IMR-90 (cell line): ENCODE results near the gene COL1A1. TPM values are rescaled to one million over a fixed set of nuclear protein-coding genes. Genes with fewer than 3 reads are reported as not detected.

Experiments used
- ATAC-seq: fragments of 200-7000 bp; cut with Tn5 transposase; 2 replicates; pipeline ENCODE4 v1.9.1; 2020; ENCODE audit warnings: low read depth, mild to moderate bottlenecking, moderate library complexity
- BruUV-seq: library from RNA; stranded (reverse); fragments of 400-500 nt; replicated peaks from 2 replicates; lab custom pipeline; 2021; lab: Mats Ljungman, UMichigan
- CTCF ChIA-PET: fragments of 300-600 bp; formaldehyde crosslinking; extraction: SDS; loops from one replicate; lab custom pipeline; 2021; ENCODE audit warnings: antibody characterized with exemption; lab: Yijun Ruan, JAX
- POLR2A ChIA-PET: fragments of 300-600 bp; sonication (Branson Sonifier 250); formaldehyde crosslinking; loops from one replicate; lab custom pipeline; 2022; ENCODE audit warnings: antibody characterized with exemption; ENCODE audit not compliant: unreplicated experiment; lab: Charles Lee
- DNase-seq: peaks from one replicate; pipeline ENCODE4 v3.0.0; 2013
- H2AFZ ChIP-seq: replicated peaks from 2 replicates; pipeline ENCODE3; 2013; ENCODE audit warnings: low read length, mild to moderate bottlenecking; ENCODE audit not compliant: poor library complexity
- H2AK5ac ChIP-seq: 2 replicates; pipeline ENCODE4 v1.6.1; 2013; ENCODE audit warnings: low read depth, low read length, inconsistent platforms
- H2AK9ac ChIP-seq: replicated peaks from 2 replicates; pipeline ENCODE3; 2013; ENCODE audit warnings: mild to moderate bottlenecking, low read depth, low read length, moderate library complexity; ENCODE audit not compliant: poor library complexity
- H2BK120ac ChIP-seq: 2 replicates; pipeline ENCODE4 v1.6.1; 2013; ENCODE audit warnings: low read depth, low read length, inconsistent platforms
- H2BK15ac ChIP-seq: 3 replicates; pipeline ENCODE4 v1.6.1; 2013; ENCODE audit warnings: low read depth, low read length, inconsistent platforms
- H2BK20ac ChIP-seq: 2 replicates; pipeline ENCODE4 v1.6.1; 2013; ENCODE audit warnings: low read depth, mild to moderate bottlenecking, inconsistent platforms, low read length, moderate library complexity
- H2BK5ac ChIP-seq: 2 replicates; pipeline ENCODE4 v1.6.1; 2013; ENCODE audit warnings: mild to moderate bottlenecking, low read depth, low read length, inconsistent platforms; ENCODE audit not compliant: poor library complexity, severe bottlenecking
- H3K14ac ChIP-seq: replicated peaks from 2 replicates; pipeline ENCODE4 v1.6.1; 2013; ENCODE audit warnings: low read depth, low read length, inconsistent platforms
- H3K18ac ChIP-seq: 2 replicates; pipeline ENCODE4 v1.6.1; 2013; ENCODE audit warnings: low read depth, low read length, control low read depth
- H3K23ac ChIP-seq: 2 replicates; pipeline ENCODE4 v1.6.1; 2013; ENCODE audit warnings: low read depth, low read length, inconsistent platforms
- H3K27ac ChIP-seq: 2 replicates; pipeline ENCODE4 v1.5.1; 2013; ENCODE audit warnings: mild to moderate bottlenecking, control low read depth, low read length; ENCODE audit not compliant: insufficient read depth
- H3K27me3 ChIP-seq: 2 replicates; pipeline ENCODE4 v1.6.1; 2013; ENCODE audit warnings: low read length; ENCODE audit not compliant: control insufficient read depth, insufficient read depth
- H3K36me3 ChIP-seq: 2 replicates; pipeline ENCODE4 v1.6.1; 2013; ENCODE audit warnings: low read length, mixed read lengths; ENCODE audit not compliant: control insufficient read depth, insufficient read depth
- H3K4ac ChIP-seq: 2 replicates; pipeline ENCODE4 v1.6.1; 2013; ENCODE audit warnings: low read depth, low read length, inconsistent platforms
- H3K4me1 ChIP-seq: 2 replicates; pipeline ENCODE4 v1.6.1; 2013; ENCODE audit warnings: low read length, mixed read lengths; ENCODE audit not compliant: control insufficient read depth, insufficient read depth
- H3K4me2 ChIP-seq: 2 replicates; pipeline ENCODE4 v1.6.1; 2013; ENCODE audit warnings: low read depth, mild to moderate bottlenecking, control low read depth, low read length, moderate library complexity
- H3K4me3 ChIP-seq: 2 replicates; pipeline ENCODE4 v1.5.1; 2013; ENCODE audit warnings: low read depth, mild to moderate bottlenecking, control low read depth, low read length, moderate library complexity; ENCODE audit not compliant: insufficient read depth
- H3K56ac ChIP-seq: 2 replicates; pipeline ENCODE4 v1.6.1; 2013; ENCODE audit warnings: low read length, inconsistent platforms; ENCODE audit not compliant: insufficient read depth; ENCODE audit errors: extremely low read depth
- H3K79me1 ChIP-seq, 2 experiments: 2 replicates each; pipeline ENCODE4 v1.6.1; 2013; ENCODE audit warnings: low read length in 2 of 2, inconsistent platforms in 1 of 2, low read depth in 1 of 2
- H3K9ac ChIP-seq: 2 replicates; pipeline ENCODE4 v1.6.1; 2013; ENCODE audit warnings: low read depth, low read length, control low read depth
- H3K9me1 ChIP-seq: 2 replicates; pipeline ENCODE4 v1.6.1; 2013; ENCODE audit warnings: low read length, inconsistent platforms; ENCODE audit not compliant: insufficient read depth
- H3K9me3 ChIP-seq: 2 replicates; pipeline ENCODE4 v1.6.1; 2013; ENCODE audit warnings: low read length; ENCODE audit not compliant: control insufficient read depth, insufficient read depth
- H4K20me1 ChIP-seq: 2 replicates; pipeline ENCODE4 v1.6.1; 2013; ENCODE audit warnings: low read length, inconsistent platforms; ENCODE audit not compliant: insufficient read depth
- H4K5ac ChIP-seq: 2 replicates; pipeline ENCODE4 v1.6.1; 2013; ENCODE audit warnings: mild to moderate bottlenecking, low read depth, low read length, control low read depth
- H4K8ac ChIP-seq, 2 experiments: 2 replicates each; pipeline ENCODE4 v1.6.1; 2013; ENCODE audit warnings: low read depth in 2 of 2, low read length in 2 of 2, control low read depth in 1 of 2, inconsistent platforms in 1 of 2
- H4K91ac ChIP-seq: 2 replicates; pipeline ENCODE4 v1.6.1; 2013; ENCODE audit warnings: low read depth, low read length, inconsistent platforms; ENCODE audit not compliant: insufficient read depth
- CEBPB ChIP-seq: IDR thresholded peaks from 2 replicates; pipeline ENCODE4 v1.6.1; 2012; ENCODE audit warnings: low read depth, low read length, improper control_type of control experiment
- CHD1 ChIP-seq: IDR thresholded peaks from 2 replicates; pipeline ENCODE4 v1.6.1; 2012; ENCODE audit warnings: low read depth, low read length, improper control_type of control experiment
- MAFK ChIP-seq: IDR thresholded peaks from 2 replicates; pipeline ENCODE4 v1.6.1; 2012; ENCODE audit warnings: low read depth, low read length, improper control_type of control experiment
- MAZ ChIP-seq: IDR thresholded peaks from 2 replicates; pipeline ENCODE4 v1.6.1; 2012; ENCODE audit warnings: low read depth, mild to moderate bottlenecking, low read length, improper control_type of control experiment, moderate library complexity, borderline replicate concordance
- MXI1 ChIP-seq: IDR thresholded peaks from 2 replicates; pipeline ENCODE4 v1.6.1; 2012; ENCODE audit warnings: low read depth, mild to moderate bottlenecking, low read length, moderate library complexity, borderline replicate concordance
- NFE2L2 ChIP-seq: fragments of 150-350 bp; IDR thresholded peaks from 2 replicates; pipeline ENCODE4 v1.6.1; 2016; ENCODE audit warnings: low read depth, mild to moderate bottlenecking, low read length
- POLR2A ChIP-seq: IDR thresholded peaks from 2 replicates; pipeline ENCODE4 v1.6.1; 2012; ENCODE audit warnings: mild to moderate bottlenecking, low read depth, low read length
- RAD21 ChIP-seq: IDR thresholded peaks from 2 replicates; pipeline ENCODE4 v1.6.1; 2012; ENCODE audit warnings: low read length, improper control_type of control experiment
- RCOR1 ChIP-seq: IDR thresholded peaks from 2 replicates; pipeline ENCODE4 v1.6.1; 2012; ENCODE audit warnings: mild to moderate bottlenecking, low read length, improper control_type of control experiment; ENCODE audit not compliant: insufficient replicate concordance
- RFX5 ChIP-seq: IDR thresholded peaks from 2 replicates; pipeline ENCODE4 v1.8.0; 2012; ENCODE audit warnings: low read depth, mild to moderate bottlenecking, low read length, moderate library complexity
- SMC3 ChIP-seq: fragments of 150-350 bp; IDR thresholded peaks from 2 replicates; pipeline ENCODE4 v1.6.1; 2016; ENCODE audit warnings: low read depth, mild to moderate bottlenecking, antibody characterized with exemption, low read length, moderate library complexity
- WGBS, 2 experiments: methylation state at CpG; one replicate each; pipeline versions ENCODE4 v1.1.5 to v1.1.7; 2013; ENCODE audit warnings: missing lambda C conversion rate in 2 of 2; ENCODE audit not compliant: insufficient read length in 1 of 2; ENCODE audit errors: extremely low coverage in 2 of 2; 5-methylcytosine and 5-hydroxymethylcytosine counted together
- dilution Hi-C: fragments of 300-500 bp; cut with HindIII; formaldehyde crosslinking; loops from one replicate; pipeline ENCODE4 v1.14.3; 2018; ENCODE audit warnings: low sequenced_read_pairs; ENCODE audit not compliant: unreplicated experiment
- in situ Hi-C: fragments of 300-500 bp; cut with MboI; formaldehyde crosslinking; loops from 3 replicates; pipeline ENCODE4 v1.14.3; 2019; ENCODE audit warnings: low sequenced_read_pairs, inconsistent platforms, mixed read lengths
- intact Hi-C: fragments of 100-400 bp; cut with micrococcal nuclease; formaldehyde crosslinking; loops from 2 replicates; pipeline ENCODE4 v1.10.0; 2022
- polyA plus RNA-seq, 3 experiments: library from polyadenylated mRNA; depleted of rRNA; stranded (reverse); fragments of >200 nt; gene quantifications; 2 replicates each; pipeline ENCODE4 v1.2.3, GENCODE V29; 2012; ENCODE audit warnings: low replicate concordance in 1 of 3
- total RNA-seq: library from RNA; depleted of rRNA; stranded (reverse); fragments of >200 nt; gene quantifications from 2 replicates; pipeline ENCODE4 v1.2.3, GENCODE V29; 2012
- TF ChIP-seq, protein P1 (sequence below): conservative IDR thresholded peaks from 2 replicates; pipeline ENCODE4 v1.5.1; 2012; ENCODE audit warnings: mild to moderate bottlenecking, low read depth, low read length, improper control_type of control experiment
- TF ChIP-seq, protein P2 (sequence below): fragments of 150-350 bp; IDR thresholded peaks from 2 replicates; pipeline ENCODE4 v1.6.1; 2016; ENCODE audit warnings: low read depth, mild to moderate bottlenecking, low read length, moderate library complexity, borderline replicate concordance

Gene COL1A1
- total and polyA plus RNA-seq, 2 of the 4 experiments (the other 2 are of a cell fraction) = 2,180 to 4,350 TPM

DNA sequence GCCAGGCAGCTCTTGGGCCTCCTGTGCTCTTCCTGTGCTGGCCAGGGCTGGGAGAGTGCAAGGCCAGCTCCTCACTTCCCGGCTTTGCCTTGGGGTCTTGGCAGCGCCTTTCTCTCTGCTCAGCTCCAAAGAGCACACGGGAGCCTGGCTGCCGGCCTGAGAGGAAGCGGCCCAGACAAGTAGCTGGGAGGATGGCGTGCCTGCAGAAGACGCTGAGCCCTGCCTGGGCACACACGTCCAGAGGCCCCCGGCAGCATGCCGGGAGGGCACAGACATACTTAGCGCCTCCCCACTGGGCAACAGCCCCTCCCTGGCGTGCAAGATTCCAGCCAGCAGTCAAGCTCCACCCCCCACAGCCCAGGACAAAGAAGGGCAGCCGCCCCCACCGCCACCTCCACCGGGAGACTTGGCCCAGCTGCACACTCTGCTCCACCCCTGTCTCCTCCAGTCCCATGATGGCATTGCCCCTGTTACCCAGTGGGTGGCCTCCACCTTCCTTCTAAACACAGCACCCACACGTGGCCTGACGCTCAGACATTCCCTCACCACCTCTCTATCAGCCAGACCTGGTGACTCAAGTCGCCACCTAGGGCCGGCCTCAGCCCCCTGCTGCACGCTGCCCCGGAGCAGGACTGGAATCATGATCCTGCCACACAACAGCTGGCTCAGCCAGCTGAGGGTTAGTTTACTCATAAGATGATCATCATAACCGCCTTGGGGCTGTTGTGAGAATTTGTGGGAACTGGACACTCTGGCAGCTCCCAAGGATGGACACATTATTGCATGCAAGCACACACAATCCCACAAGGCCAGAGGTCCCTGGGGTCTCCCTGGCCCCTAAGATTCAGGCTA, 23.2 kb downstream of the COL1A1 start:
- H3K27me3 ChIP-seq = no peaks in the 10 kb centered on the region
- peaks cover 40% of the 10 kb centered on the region for H4K20me1 ChIP-seq
- peak overlapping the region; percentile 98 for H3K4ac ChIP-seq
- peaks cover 22% of the 10 kb centered on the region for H3K9me1 ChIP-seq
- peak overlapping the region; percentile 97 for H3K23ac ChIP-seq
- H3K18ac ChIP-seq = peak overlapping the region; percentile 90
- intact Hi-C loops = no loop called here
- peaks cover 15 to 29% of the 10 kb centered on the region in 2 experiments; a peak in 3 of 4 replicates for H3K79me1 ChIP-seq
- peak; percentile 63 for ATAC-seq
- no TSS peak for BruUV-seq
- peak overlapping the region; percentile 97; the same call in 2 of the 3 replicates for H2BK15ac ChIP-seq
- H2BK20ac ChIP-seq = peak overlapping the region; percentile 85
- peak overlapping the region; percentile 99 for H2AK5ac ChIP-seq
- peak overlapping the region; percentile 91 for H2BK120ac ChIP-seq
- H3K36me3 ChIP-seq = peaks cover 14% of the 10 kb centered on the region
- H2AK9ac ChIP-seq = peak overlapping the region; percentile 89
- peak overlapping the region; percentile 79 for H2AFZ ChIP-seq
- H3K4me3 ChIP-seq = no peak overlapping the region
- peaks cover 30% of the 10 kb centered on the region for H3K4me1 ChIP-seq
- H3K27ac ChIP-seq = peak overlapping the region; percentile 84
- H4K91ac ChIP-seq = peak overlapping the region; percentile 93
- H3K9me3 ChIP-seq = no peaks in the 10 kb centered on the region
- H3K56ac ChIP-seq = peak overlapping the region; percentile 50
- ChIA-PET CTCF (interaction anchor here (0.5 to 3.0 kb wide), 11 partner anchors 8 to 114 kb away, joined by 3 to 13 read pairs (median 4); no protein-coding TSS in a partner anchor), POLR2A (interaction anchor here (0.6 to 2.8 kb wide), 7 partner anchors 15 to 78 kb away, joined by 3 to 13 read pairs (median 3); partner anchors contain the start of gene COL1A1)
- H3K4me2 ChIP-seq = peak overlapping the region; percentile 18
- H3K9ac ChIP-seq = peak overlapping the region; percentile 59
- H2BK5ac ChIP-seq = peak overlapping the region; percentile 95
- dilution Hi-C loops = no loop called here
- peak overlapping the region; percentile 92 for H3K14ac ChIP-seq
- DNase-seq = peak; percentile 99
- WGBS, 2 experiments = 0% methylated on average over 5 of the region's 22 CpGs; no CpG with 5 or more reads in 1 of the 2 experiments
- peak overlapping the region; percentile 80 for H4K5ac ChIP-seq
- in situ Hi-C loops = loop anchor here (10.0 kb wide), 1 partner anchor 107 kb away; no protein-coding TSS in a partner anchor
- peak overlapping the region; percentile 91 to 93 for H4K8ac ChIP-seq
- peak; percentile 58; the same call in 1 of the 2 replicates for TF ChIP-seq CHD1
- TF ChIP-seq RCOR1 = peak; percentile 74
- no peak for TF ChIP-seq MAFK
- TF ChIP-seq RFX5 = no peak
- TF ChIP-seq, protein P1, sequence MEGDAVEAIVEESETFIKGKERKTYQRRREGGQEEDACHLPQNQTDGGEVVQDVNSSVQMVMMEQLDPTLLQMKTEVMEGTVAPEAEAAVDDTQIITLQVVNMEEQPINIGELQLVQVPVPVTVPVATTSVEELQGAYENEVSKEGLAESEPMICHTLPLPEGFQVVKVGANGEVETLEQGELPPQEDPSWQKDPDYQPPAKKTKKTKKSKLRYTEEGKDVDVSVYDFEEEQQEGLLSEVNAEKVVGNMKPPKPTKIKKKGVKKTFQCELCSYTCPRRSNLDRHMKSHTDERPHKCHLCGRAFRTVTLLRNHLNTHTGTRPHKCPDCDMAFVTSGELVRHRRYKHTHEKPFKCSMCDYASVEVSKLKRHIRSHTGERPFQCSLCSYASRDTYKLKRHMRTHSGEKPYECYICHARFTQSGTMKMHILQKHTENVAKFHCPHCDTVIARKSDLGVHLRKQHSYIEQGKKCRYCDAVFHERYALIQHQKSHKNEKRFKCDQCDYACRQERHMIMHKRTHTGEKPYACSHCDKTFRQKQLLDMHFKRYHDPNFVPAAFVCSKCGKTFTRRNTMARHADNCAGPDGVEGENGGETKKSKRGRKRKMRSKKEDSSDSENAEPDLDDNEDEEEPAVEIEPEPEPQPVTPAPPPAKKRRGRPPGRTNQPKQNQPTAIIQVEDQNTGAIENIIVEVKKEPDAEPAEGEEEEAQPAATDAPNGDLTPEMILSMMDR = peak; percentile 53
- TF ChIP-seq RAD21 = no peak
- 0 out of 2 replicates have a peak, but pooled peaks have one; percentile 24 for TF ChIP-seq SMC3
- TF ChIP-seq MAZ = peak; percentile 72
- peak; percentile 60; the same call in 1 of the 2 replicates for TF ChIP-seq MXI1
- TF ChIP-seq POLR2A = no peak; the same call in 1 of the 2 replicates
- peak; percentile 71 for TF ChIP-seq CEBPB
- TF ChIP-seq, protein P2, sequence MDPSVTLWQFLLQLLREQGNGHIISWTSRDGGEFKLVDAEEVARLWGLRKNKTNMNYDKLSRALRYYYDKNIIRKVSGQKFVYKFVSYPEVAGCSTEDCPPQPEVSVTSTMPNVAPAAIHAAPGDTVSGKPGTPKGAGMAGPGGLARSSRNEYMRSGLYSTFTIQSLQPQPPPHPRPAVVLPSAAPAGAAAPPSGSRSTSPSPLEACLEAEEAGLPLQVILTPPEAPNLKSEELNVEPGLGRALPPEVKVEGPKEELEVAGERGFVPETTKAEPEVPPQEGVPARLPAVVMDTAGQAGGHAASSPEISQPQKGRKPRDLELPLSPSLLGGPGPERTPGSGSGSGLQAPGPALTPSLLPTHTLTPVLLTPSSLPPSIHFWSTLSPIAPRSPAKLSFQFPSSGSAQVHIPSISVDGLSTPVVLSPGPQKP = no peak
- TF ChIP-seq NFE2L2 = peak; percentile 3; the same call in 1 of the 2 replicates
